Uterus (tissue), 2 donors: ENCODE results near the gene LRRC17.

ENCODE experiments used
- CTCF ChIP-seq, 4 experiments: fragments of 200-600 bp in 2 of 4; fragments of 450-650 bp in 2 of 4; sonication (generic) in 2 of 4; IDR thresholded peaks; one replicate each; pipeline ENCODE4 v1.5.1; 2016 to 2019; ENCODE audit warnings: antibody characterized with exemption in 4 of 4, mild to moderate bottlenecking in 2 of 4, moderate library complexity in 1 of 4
- POLR2A ChIP-seq, 2 donors: fragments of 450-650 bp; IDR thresholded peaks; one replicate each; pipeline ENCODE4 v1.6.1; 2016; ENCODE audit warnings: antibody characterized with exemption in 2 of 2, mild to moderate bottlenecking in 1 of 2, moderate library complexity in 1 of 2

- TF ChIP-seq CTCF (IDR thresholded peaks at IDR 0.05): no peak
- TF ChIP-seq POLR2A (IDR thresholded peaks at IDR 0.05): no peak
Observed at GRCh38 chr7:102951839-102952238, 39.0 kb downstream of the LRRC17 start.
